ENCODE data around the gene CR1.
"Not testable (repeated sequence)": the region's sequence is repeated elsewhere in the genome, so short reads cannot be mapped to it uniquely, and the experiment has no call there.

DNA sequence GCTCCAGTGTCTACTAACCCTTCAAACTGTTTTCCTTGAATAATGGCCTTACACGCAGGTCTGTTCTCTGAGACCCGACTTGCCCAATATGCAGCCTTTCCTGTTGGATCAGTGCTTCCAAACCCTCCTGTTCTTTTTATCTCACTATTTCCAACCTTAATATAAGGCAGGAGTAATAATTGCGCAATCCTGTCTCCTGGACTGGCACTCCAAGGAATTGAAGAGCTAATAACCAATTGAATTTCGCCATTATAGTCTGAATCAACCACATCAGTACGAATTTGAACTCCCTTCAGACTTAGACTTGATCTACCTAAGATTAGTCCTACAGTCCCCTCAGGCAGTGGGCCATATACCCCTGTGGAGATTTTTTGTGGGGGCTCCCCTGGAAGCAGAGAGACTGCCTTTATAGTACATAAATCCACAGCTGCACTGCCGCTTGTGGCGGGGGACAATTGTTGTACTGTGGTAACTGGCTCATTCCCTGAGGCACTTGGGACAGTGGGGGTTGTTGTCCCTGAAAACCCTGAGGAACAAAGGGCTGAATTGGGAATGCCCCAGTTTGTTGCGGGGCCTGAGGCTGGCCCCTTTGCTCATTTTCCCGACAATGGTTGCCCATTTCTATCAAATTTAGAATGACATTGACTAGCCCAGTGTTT lies 142.7 kb downstream of the CR1 start:
- TF ChIP-seq, protein P1, sequence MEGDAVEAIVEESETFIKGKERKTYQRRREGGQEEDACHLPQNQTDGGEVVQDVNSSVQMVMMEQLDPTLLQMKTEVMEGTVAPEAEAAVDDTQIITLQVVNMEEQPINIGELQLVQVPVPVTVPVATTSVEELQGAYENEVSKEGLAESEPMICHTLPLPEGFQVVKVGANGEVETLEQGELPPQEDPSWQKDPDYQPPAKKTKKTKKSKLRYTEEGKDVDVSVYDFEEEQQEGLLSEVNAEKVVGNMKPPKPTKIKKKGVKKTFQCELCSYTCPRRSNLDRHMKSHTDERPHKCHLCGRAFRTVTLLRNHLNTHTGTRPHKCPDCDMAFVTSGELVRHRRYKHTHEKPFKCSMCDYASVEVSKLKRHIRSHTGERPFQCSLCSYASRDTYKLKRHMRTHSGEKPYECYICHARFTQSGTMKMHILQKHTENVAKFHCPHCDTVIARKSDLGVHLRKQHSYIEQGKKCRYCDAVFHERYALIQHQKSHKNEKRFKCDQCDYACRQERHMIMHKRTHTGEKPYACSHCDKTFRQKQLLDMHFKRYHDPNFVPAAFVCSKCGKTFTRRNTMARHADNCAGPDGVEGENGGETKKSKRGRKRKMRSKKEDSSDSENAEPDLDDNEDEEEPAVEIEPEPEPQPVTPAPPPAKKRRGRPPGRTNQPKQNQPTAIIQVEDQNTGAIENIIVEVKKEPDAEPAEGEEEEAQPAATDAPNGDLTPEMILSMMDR (IDR thresholded peaks at IDR 0.05): not testable (repeated sequence)
- not testable (repeated sequence) for TF ChIP-seq POLR2A (IDR thresholded peaks at IDR 0.05; ENCODE audit: low read depth); EP300 (IDR thresholded peaks at IDR 0.05); POLR2AphosphoS5 (IDR thresholded peaks at IDR 0.05)

All from esophagus muscularis mucosa (tissue), 4 donors.